ENCODE results near the gene TAB3.

Gene TAB3

GRCh38 chrX:30881797-30882196 is 7.3 kb downstream of the TAB3 start:
- no peak for DNase-seq

- no peak for DNase-seq
Measured at GRCh38 chrX:30881390-30881789, 7.7 kb downstream of the TAB3 start.

GRCh38 chrX:30880058-30880457 is 9.0 kb downstream of the TAB3 start:
- DNase-seq = no peak

- no peak for DNase-seq
Measured at GRCh38 chrX:30876367-30876766, 12.7 kb downstream of the TAB3 start.

GRCh38 chrX:30875957-30876356 is 13.1 kb downstream of the TAB3 start:
- DNase-seq = no peak

- DNase-seq = no peak
Measured at GRCh38 chrX:30874851-30875250, 14.2 kb downstream of the TAB3 start.

GRCh38 chrX:30870572-30870971 is 18.5 kb downstream of the TAB3 start:
- no peak for DNase-seq

GRCh38 chrX:30865612-30866011 is 23.4 kb downstream of the TAB3 start:
- no peak for DNase-seq

GRCh38 chrX:30865015-30865414 is 24.0 kb downstream of the TAB3 start:
- no peak for DNase-seq

- DNase-seq = no peak
Measured at GRCh38 chrX:30864383-30864785, 24.7 kb downstream of the TAB3 start.

GRCh38 chrX:30863974-30864373 is 25.1 kb downstream of the TAB3 start:
- no peak for DNase-seq

GRCh38 chrX:30858098-30858497 is 31.0 kb downstream of the TAB3 start:
- no peak for DNase-seq

- DNase-seq = no peak
Measured at GRCh38 chrX:30851449-30851848, 37.6 kb downstream of the TAB3 start.

- DNase-seq = no peak
Measured at GRCh38 chrX:30835373-30835772, 53.7 kb downstream of the TAB3 start.

- no peak for DNase-seq
Measured at GRCh38 chrX:30833896-30834295, 55.2 kb downstream of the TAB3 start.

GRCh38 chrX:30831082-30831481 is 58.0 kb downstream of the TAB3 start:
- DNase-seq = no peak

- DNase-seq = no peak
Measured at GRCh38 chrX:30830326-30830943, 58.6 kb downstream of the TAB3 start.

GRCh38 chrX:30824275-30824674 is 64.8 kb downstream of the TAB3 start:
- no peak for DNase-seq

- no peak for DNase-seq
Measured at GRCh38 chrX:30822764-30823163, 66.3 kb downstream of the TAB3 start.

- no peak for DNase-seq
Measured at GRCh38 chrX:30822068-30822681, 66.9 kb downstream of the TAB3 start.

GRCh38 chrX:30821116-30821515 is 67.9 kb downstream of the TAB3 start:
- DNase-seq = no peak

- DNase-seq = no peak
Measured at GRCh38 chrX:30819080-30819479, 70.0 kb downstream of the TAB3 start.

- no peak for DNase-seq
Measured at GRCh38 chrX:30816079-30816478, 73.0 kb downstream of the TAB3 start.

GRCh38 chrX:30814978-30815377 is 74.1 kb downstream of the TAB3 start:
- no peak for DNase-seq

- DNase-seq = no peak
Measured at GRCh38 chrX:30812326-30812725, 76.7 kb downstream of the TAB3 start.
